ENCODE data around the gene TSR1.
A peak's percentile ranks its signal among the peaks of the same experiment; 100 is the strongest.
"Not testable (repeated sequence)": the region's sequence is repeated elsewhere in the genome, so short reads cannot be mapped to it uniquely, and the experiment has no call there.

Gene TSR1

DNA sequence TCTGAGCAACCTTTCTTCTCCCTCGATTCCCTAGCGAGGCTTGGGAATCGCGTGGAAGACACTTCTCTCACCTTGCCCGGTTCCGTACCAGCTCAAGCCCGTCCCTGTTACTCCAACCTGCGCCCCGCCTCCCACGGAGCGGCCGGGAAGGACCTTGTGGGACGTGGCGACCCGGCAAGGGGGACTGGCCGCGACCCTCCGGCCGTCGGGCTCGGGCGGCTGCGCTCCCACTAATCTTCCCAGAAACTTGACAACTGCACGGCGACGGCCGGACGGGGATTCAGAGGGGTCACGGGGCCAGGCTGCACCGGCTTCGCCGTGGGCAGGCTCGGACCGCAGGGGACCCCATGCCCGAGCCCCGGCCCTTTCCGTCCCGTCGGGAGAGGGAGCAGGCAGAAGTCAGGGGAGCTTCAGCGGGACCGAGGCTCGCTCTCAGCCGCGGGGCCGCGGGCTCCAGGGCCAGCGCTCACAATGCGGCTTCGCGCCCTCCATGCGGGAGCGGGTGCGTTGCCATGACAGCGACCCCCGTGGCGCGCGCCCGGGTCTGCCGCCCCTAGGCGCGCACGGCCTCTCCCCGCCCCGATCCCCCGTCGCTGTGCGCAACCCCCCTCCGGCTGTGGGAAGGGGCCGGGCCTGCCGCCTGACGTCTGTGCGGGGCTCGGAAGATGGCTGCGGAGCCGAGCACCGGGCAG is 741 bp upstream of the TSR1 start, which contains the start of gene SGSM2:
Gene SGSM2 (plus strand): TSS at position 650 of the 692 bp plus-strand sequence. CDS start 188 bp downstream, outside the sequence.
- no peak for DNase-seq (ENCODE audit: low spot score)

DNA sequence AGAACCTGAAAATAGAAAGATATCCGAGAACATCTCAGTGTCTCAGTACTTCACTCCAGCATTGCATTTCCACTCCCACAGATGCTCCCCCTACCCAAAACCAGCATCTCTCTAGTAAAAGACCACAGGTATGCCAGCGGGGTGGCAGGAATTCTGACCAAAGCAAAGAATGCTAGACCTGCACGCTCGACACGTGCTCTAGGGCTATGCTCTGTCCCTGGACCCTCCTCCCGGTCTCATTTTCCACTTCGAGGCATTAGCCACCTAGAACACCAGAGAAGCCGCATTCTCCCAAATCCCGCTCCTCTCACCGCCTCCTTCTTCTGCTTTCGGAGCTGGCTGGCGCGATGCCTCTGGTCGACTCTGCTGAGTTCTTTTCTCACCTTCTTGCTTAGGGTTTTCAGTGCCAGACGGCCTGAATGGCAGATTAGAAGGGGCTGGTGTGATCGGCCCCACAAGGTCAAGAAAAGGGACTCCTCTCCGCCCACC is 487 bp downstream of the TSR1 start:
- no peak for DNase-seq (ENCODE audit: low spot score)

DNA sequence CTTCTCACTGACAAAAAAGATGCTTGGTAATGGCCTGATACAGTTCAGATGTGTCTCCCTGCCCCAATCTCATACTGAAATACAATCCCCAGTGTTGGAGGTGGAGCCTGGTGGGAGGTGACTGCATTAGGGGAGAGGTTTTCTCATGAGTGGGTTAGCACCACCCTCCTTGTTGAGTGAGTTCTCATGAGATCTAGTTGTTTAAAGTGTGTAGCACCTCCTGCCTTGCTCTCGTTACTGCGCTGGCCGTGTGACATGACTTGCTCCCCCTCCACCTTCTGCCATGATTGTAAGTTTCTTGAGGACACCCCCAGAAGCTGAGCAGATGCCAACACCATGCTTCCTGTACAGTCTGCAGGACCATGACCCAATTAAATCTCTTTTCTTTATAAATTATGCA is 5.0 kb downstream of the TSR1 start:
- no peak for DNase-seq (ENCODE audit: low spot score)

DNA sequence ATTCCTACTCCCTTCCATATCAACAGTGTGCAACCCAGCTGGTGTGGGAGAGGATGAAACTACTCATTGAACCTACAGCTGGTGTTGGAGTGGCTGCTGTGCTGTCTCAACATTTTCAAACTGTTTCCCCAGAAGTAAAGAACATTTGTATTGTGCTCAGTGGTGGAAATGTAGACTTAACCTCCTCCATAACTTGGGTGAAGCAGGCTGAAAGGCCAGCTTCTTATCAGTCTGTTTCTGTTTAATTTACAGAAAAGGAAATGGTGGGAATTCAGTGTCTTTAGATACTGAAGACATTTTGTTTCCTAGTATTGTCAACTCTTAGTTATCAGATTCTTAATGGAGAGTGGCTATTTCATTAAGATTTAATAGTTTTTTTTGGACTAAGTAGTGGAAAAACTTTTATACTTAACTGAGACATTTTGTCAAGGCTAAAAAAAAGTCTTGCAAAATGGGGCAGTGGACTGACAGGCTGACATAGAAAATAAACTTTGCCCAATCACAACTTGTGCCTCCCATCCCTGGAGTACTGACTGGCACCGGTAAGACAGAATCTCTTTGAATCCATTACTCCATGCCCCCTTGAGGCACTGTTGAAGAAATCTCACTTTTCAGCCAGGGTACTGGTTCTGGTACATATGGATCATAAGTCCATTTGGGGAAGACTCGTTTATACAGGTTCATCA is 12.5 kb downstream of the TSR1 start:
- no peak for DNase-seq (ENCODE audit: low spot score)

DNA sequence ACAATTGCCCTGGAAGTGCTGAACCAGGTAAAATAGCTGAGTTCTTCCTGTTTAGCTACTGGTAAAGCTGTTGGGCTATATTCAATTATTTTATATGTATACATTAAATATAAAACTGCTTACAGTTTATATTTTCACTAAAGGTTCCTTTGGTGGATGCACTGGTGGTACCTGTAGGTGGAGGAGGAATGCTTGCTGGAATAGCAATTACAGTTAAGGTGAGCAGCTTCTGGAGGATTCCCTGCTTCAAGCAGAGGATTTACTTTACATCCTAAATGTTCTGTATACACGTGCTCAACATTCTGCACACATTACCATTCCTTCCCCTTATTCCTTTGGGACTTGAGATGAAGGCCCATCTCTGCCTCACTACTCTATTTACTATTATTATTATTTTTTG is 14.9 kb downstream of the TSR1 start:
- no peak for DNase-seq (ENCODE audit: low spot score)

DNA sequence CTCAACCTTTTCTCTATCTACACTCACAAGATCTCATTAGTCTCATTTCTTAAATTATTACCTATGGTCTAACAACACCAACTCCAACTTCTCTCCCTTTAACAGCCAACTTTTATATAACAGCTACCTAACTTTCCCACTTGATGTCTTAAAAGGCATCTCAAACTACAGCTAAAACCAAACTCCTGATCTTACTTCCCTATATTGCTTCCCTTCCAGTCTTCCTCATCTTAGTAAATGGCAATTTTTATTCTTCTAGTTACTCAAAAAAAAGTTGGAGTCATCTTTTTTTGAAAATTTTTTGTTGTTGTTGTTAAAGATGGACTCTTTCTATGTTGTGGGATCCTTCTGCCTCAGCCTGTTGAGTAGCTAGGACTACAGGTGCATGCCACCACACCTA is 17.2 kb downstream of the TSR1 start:
- no peak for DNase-seq (ENCODE audit: low spot score)

- DNase-seq (ENCODE audit: low spot score): no peak
Measured at GRCh38 chr17:2317796-2318195, 18.5 kb downstream of the TSR1 start.

DNA sequence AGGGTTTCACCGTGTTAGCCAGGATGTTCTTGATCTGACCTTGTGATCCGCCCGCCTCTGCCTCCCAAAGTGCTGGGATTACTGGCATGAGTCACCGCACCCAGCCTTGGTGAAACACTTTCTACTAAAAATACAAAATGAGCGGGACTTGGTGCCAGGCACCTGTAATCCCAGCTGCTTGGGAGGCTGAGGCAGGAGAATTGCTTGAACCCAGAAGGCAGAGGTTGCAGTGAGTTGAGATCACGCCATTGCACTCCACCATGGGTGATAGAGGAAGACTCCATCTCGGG is 19.4 kb downstream of the TSR1 start:
- DNase-seq (ENCODE audit: low spot score): not testable (repeated sequence)

DNA sequence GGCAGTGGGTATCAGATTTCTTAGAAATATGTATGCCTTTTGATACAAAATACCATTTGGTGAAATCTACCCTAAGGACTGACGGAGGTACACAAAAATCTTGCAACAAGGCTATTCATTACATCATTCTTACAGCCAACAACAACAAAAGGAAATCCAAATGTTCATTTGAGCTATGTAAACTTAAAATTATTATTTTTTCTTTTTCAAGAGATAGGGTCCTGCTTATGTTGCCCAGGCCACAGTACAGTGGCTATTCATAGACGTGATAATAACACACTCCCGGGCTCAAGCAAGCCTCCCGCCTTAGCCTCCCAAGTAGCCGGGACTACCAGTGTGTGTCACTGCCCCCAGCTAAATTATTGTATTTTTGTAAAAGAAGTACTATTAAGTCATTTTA is 23.5 kb downstream of the TSR1 start:
- no peak for DNase-seq (ENCODE audit: low spot score)

GRCh38 chr17:2309338-2310154 is 26.7 kb downstream of the TSR1 start:
- DNase-seq (ENCODE audit: low spot score): no peak

- no peak for DNase-seq (ENCODE audit: low spot score)
Measured at GRCh38 chr17:2304931-2305330, 31.3 kb downstream of the TSR1 start.

GRCh38 chr17:2303204-2304188 is 32.8 kb downstream of the TSR1 start, which contains the start of the genes SMG6 and SRR:
SMG6 (minus strand) TSS chr17:2303785; CDS start chr17:2303720, 65 bp downstream.
SRR (plus strand) TSS chr17:2303950; CDS start chr17:2315561, 11,611 bp downstream.
- DNase-seq (ENCODE audit: low spot score): peak; percentile 92

DNA sequence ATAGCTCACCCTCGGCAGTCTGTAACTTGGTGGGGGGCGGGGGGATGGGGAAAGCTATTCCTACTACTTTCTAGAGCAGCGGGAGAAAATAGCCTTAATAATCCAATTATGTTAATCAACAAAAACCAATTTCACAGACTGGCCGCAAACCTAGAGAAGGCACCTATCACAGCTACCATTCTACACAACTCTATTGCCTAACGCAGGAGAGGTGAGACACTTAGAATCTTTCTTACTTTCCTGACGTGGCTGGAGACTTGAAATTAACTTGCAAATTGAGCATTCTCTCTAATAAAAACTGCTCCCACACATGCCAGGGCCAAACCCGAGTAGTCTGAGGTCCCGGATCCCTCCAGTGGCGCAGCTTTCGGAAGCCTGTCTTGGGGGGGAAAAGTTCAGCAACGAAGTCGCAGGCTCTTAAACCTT is 33.5 kb downstream of the TSR1 start:
- DNase-seq (ENCODE audit: low spot score): peak; percentile 12

GRCh38 chr17:2299756-2300155 is 36.5 kb downstream of the TSR1 start:
- DNase-seq (ENCODE audit: low spot score): no peak

- DNase-seq (ENCODE audit: low spot score): no peak
Measured at GRCh38 chr17:2299136-2299535, 37.1 kb downstream of the TSR1 start.

DNA sequence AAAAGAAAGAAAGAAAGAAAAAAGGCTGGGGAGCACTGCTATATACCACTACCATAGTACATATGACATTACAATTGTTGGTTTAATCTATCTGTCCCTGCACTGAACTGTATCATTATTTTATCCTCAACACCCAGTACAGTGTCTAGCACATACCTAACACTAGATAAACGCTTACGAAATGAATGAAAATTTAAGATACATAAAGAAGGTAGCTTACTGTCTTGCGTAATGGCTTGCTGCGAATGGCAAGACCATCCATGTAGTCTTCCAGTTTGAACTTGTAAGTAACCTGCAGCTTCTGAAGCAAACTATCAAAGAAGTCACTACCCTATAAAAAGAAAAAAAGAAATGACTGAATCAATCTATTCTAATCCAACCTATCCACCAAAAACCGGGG is 39.2 kb downstream of the TSR1 start:
- no peak for DNase-seq (ENCODE audit: low spot score)

DNA sequence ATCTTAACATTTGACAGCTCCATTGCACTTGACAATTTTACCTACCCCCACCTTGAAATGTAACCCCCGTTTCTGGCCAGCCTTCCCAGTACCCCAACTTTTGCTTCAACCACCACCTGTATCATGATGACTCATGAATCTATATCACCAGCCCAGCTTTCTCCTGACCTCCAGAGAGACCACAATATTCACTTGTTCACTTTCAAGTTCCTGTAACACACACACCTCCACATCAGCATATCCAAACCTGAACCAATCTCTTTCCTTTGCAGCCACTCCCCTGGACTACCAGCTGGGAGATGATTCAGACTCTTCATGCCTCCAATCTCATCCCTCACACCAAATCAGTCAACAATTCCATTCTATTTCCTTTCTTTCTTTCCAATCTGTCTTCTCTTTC is 40.7 kb downstream of the TSR1 start:
- DNase-seq (ENCODE audit: low spot score): no peak

DNA sequence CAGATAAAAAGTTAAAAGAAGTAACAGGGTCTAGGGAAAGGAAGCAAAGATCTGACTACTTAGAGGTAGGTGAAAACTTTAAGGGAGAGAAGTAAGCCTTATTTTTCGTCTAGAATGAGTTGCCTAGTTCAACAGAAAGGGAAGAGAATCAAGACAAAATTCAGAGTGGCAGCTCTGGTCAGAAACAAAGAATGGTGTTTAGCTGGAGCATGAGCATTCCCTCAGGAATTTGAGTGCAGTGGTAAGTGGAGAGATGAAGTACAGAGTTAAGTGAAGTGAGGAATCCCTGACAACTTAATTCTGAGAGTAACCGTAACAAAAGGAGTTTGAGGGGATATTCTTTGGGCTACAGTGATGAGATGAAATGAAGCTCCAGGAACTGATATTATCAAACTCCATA is 44.2 kb downstream of the TSR1 start:
- no peak for DNase-seq (ENCODE audit: low spot score)

GRCh38 chr17:2289878-2290478 is 46.3 kb downstream of the TSR1 start:
- no peak for DNase-seq (ENCODE audit: low spot score)

DNA sequence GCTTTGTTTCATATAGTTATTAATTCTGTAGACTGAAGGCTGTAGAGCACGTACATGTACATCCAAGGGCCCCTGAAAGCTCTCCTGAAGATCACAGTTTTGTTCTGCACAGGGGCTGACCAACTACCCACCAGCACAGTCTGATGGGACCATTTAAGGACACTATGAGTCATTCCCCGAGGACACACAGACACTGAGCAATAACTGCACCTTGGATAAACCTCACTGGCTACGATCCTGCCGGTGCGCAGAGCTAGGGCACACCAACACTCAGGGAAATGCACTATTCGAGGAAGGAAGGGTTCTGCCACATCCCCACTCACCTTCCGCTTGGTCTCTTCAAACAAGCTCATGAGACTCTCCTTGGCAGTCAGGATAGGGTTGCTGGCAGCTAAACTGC is 53.0 kb downstream of the TSR1 start:
- no peak for DNase-seq (ENCODE audit: low spot score)

GRCh38 chr17:2282297-2282873 is 53.9 kb downstream of the TSR1 start:
- DNase-seq (ENCODE audit: low spot score): peak; percentile 72
